ENCODE results near the gene LIG1.
"Not testable (repeated sequence)": the region's sequence is repeated elsewhere in the genome, so short reads cannot be mapped to it uniquely, and the experiment has no call there.

Gene LIG1

DNA sequence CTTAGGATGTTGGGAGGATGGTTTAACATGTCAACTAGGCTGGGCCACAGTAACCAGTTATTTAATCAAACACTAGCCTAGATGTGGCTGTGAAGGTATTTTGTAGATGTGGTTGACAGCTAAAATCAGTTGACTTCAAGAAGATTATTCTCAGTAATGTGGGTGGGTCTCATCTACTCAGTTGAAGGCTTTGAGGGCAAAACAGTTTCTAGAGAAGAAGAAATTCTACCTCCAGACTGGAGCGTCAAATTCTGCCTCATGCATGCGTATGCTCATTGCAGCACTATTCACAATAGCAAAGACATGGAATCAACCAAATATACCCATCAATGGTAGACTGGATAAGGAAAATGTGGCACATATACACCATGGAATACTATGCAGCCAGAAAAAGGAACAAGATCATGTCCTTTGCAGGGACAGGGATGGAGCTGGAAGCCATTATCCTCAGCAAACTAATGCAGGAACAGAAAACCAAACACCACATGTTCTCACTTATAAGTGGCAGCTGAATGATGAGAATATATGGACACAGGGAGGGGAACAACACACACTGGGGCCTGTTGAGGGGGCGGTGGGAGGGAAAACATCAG, 99.9 kb downstream of the LIG1 start:
- DNase-seq (ENCODE audit: low read depth): not testable (repeated sequence)

DNA sequence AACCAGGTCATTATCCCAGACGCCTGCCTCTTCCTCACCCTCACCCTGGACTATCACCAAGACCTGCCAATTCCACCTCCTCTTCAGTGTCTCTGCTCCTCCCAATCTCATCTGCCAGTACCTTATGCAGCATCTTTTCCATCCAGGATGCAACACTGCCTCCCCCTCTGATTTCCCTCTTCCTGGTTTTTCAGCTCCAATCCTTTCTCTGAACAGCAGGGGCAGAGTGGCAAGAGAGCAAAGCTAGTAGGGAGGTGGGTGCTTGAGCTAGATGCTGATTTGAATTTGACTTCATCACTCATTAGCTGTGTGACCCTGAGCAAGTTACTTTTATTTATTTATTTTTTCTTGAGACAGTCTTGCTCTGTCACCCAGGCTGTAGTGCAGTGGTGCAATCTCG, 100.7 kb downstream of the LIG1 start:
- DNase-seq (ENCODE audit: low read depth): no peak

Data from activated T-cell treated with anti-CD3 and anti-CD28 coated beads for 48 hours (primary cell).